HG02623 (cell line): ENCODE data around the gene CLPTM1L.
A peak's percentile ranks its signal among the peaks of the same experiment; 100 is the strongest.
"Not testable (repeated sequence)": the region's sequence is repeated elsewhere in the genome, so short reads cannot be mapped to it uniquely, and the experiment has no call there.

Experiments used
- ATAC-seq: cut with Tn5 transposase; IDR thresholded peaks from one replicate; pipeline ENCODE4 v1.9.1; 2021; ENCODE audit warnings: moderate library complexity; ENCODE audit not compliant: unreplicated experiment

Gene CLPTM1L

DNA sequence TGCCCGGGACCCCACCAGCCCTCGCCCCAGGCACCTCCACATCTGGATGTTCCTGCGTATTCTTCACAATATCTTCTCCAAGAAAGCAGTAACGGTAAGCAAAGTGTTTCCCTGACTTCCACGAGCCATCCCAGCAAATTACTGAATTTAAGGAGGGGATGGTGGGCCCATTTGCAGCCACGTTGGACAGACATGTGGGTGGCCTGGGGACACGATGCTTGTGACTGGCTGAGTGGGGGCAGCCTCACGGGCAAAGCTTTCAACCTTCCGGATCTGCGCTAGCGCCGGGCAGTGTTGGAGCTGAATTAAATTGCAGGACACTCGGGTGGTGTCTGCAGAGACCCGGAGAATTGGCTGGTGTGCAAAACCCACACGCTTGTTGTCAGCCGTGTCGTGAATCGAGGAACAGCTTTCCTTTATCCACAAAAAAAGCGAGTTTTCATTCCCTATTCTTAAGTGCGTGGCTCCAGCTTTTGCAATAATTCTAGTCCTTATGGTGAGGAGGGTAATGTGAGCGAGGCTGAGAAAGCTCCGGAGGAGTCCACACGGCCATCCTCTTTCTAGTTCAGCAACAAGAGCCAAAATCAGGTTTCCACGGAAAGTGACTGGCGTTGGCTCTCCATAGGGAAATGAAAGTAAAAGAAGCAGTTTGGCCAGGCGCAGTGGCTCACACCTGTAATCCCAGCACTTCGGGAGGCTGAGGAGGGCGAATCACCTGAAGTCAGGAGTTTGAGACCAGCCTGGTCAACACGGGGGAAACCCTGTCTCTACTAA, 17.5 kb upstream of the CLPTM1L start:
- no peak for ATAC-seq

GRCh38 chr5:1360861-1361260, 16.0 kb upstream of the CLPTM1L start:
- ATAC-seq, result no peak

DNA sequence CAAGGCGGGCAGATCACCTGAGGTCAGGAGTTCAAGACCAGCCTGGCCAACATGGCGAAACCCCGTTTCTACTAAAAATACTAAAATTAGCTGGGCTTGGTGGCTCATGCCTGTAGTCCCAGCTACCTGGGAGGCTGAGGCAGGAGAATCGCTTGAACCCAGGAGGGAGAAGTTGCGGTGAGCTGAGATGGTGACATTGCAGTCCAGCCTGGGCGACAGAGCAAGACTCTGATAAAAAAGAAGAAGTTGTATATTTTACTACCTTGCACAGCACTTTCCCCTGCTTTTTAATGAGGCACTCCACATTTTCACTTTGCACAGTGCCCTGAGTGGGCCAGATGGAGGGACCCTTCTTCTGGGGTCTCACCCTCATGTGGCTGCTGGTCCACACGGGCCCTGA, 15.5 kb upstream of the CLPTM1L start:
- not testable (repeated sequence) for ATAC-seq

DNA sequence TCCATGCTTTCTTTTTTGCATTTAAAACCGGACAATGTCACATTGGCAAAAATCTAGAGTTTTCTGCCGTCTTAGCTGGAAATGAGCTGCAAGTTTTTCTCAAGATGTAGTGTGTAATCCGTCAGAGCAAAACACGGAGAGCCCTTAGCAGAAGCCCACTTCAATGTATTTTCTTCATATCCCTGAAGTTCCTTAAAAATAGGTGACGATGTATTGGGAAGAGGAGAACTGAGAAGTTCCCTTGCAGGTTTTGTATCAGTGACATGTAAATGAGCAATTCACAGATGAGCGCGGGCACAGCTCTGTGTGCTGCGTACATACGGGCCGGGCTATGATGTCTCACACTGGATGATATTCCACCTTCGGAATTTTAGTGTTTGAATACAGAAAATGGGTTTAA, 14.8 kb upstream of the CLPTM1L start:
- no peak for ATAC-seq

DNA sequence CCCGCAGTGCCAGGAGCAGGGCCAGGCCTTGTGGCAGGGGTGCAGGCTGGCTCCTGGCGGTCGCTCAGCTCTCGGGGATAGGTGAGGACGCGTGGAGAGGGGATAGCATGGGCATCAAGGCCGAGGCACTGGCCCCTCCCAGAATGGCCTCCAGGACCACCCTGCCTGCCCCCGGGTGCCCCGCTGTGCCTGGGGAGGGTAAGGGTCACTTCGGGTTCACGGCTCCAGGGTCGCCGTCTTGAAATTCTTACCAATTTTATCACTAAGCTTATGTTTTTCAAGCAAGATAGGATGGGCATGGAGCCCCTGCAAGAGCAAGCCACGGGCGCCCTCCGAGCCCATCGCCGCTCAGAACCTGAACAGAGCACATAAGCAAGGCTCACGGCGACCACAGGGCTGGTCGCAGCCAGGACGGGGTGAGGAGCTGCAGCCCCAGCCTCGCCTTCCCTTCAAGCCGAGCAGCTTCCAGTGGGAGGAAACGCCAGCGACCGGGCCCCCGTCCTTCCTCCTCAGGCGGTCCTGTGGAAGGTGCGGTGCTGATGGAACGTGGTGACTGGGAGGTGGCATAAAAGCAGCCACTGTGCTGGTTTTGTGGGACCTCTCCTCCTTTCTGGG, 14.2 kb upstream of the CLPTM1L start:
- no peak for ATAC-seq

DNA sequence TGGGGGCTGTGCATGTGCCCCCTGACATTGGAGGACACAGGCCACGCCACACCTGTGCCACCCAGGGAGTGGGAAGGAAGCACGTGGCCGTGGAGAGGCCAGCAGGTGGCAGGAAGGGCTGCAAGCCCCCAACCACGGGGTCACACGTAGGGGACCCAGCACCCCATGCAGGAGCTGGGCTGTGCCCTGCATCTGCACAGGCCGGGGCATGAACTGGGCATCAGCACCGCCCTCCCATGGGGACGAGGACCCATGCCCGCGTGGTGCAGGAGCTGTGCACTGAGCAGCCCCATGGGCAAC, 13.8 kb upstream of the CLPTM1L start:
- ATAC-seq, result no peak

- no peak for ATAC-seq
Observed at GRCh38 chr5:1357946-1358725, 13.2 kb upstream of the CLPTM1L start.

DNA sequence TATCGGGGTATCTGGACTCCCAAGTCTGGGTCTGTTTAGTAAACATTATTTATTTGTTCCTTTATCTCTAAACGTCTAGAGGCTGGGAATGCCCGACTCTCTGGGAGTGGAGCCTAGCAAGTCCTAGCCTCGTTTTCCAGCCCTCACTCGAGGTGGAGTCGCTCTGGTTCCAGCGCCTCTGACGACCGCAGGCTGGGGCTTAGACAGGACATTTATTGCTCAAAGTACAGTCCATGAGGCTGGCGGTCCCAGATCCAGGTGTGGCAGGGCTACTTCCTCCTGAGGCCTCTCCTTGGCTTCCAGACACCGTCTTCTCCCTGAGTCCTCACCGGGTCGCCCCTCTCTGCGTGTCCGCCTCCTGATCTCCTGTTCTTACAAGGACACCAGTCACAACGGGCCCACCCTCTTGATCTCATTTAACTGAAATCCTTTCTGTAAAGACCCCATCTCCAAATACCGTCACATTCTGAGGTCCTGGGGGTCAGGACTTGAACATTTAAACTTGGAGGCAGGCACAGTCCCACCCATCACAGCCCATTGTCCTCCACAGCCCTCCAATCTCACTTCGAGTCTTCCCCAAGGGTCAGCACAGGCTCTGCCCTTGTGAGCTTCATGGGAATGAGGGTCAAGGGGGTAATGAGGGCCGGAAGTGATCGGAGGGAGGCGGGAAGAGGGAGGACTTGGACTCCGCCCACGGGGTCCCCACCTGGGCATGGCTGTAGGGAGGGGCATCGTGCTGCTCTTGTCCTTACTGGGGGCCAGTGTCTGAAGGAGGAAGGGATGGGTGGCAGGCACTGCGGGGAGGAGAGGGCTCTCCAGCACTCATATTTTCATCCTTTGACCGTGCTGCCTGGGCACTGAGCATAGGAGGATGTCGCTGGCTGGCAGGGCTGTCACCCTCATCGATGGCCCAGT, 12.2 kb upstream of the CLPTM1L start:
- no peak for ATAC-seq

DNA sequence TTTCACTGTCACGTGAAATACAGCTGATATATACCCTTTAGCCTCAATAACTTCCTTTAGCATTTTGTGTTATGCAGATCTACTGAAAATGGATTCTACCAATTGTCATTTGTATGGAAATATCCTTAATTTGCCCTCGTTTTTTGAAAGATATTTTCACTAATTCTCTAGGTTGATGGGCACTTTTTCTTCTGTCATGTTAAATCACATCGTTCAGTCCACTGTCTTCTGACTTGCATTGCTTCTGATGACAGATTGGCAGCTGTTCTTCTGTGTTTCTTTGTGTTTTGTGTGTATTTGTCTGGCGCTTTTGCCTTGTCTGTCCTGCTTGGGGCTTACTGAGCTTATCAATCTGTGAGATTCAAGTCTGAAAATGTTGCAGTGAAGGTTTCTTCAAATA, 9.7 kb upstream of the CLPTM1L start:
- ATAC-seq, result no peak

- no peak for ATAC-seq
Observed at GRCh38 chr5:1352231-1353219, 7.6 kb upstream of the CLPTM1L start.

DNA sequence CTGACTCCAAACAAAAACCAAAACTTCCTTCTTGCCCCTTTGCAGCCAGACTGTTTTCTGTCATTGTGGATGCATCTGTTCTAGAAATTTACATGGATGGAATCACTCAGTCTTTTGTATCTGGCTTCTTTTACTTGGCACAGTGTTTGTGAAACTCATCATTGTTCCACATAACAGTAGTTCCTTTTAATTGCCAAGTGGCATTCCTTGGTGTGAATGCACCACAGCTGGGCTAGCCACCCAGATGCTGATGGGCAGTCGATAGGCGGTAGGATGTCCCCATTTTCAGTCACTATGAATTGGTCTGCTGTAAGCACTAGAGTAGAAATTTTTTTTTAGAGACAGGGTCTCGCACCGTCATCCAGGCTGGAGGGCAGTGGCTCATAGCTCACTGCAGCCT, 6.3 kb upstream of the CLPTM1L start:
- no peak for ATAC-seq

GRCh38 chr5:1349246-1349645, 4.3 kb upstream of the CLPTM1L start:
- no peak for ATAC-seq

- ATAC-seq, result no peak
Observed at GRCh38 chr5:1348986-1349245, 4.0 kb upstream of the CLPTM1L start.

GRCh38 chr5:1347571-1347970, 2.7 kb upstream of the CLPTM1L start:
- ATAC-seq, result no peak

GRCh38 chr5:1346627-1347440, 1.9 kb upstream of the CLPTM1L start:
- ATAC-seq, result no peak

DNA sequence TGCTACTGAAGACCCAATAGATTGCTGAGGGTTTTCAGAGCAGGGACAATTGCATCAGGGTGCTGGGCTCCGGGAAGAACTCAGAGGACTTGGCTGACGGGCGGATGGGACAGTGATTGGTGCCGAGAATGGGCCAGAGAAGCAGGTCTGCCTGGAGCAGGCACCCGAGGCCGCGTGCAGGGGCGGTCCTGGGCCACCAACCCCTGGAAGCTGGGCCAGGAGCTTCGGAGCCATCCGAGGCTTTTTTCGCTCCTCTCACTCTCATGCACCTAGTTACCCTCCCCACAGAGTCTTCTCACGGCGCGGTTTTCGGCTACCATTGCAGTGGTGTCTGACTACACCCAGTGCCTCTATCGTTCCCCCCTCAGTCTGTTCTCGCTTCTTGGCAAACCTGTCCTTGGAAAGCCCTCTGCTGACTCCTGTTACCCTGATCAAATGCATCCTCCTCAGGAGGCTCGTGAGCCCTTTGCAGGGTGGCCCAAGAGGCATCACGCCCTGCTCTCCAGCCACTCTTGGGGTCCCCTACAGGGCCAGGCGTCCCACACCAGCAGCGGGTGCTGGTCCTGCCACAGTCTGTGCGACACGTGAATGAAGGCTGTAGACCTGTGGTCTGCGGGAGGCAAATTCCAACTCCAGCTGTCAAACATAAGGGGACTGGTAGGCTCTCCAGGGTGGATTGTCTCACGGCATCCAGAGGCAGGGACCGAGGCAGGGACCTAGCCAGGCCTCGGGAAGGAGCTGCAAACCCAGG, 1.2 kb upstream of the CLPTM1L start:
- no peak for ATAC-seq

DNA sequence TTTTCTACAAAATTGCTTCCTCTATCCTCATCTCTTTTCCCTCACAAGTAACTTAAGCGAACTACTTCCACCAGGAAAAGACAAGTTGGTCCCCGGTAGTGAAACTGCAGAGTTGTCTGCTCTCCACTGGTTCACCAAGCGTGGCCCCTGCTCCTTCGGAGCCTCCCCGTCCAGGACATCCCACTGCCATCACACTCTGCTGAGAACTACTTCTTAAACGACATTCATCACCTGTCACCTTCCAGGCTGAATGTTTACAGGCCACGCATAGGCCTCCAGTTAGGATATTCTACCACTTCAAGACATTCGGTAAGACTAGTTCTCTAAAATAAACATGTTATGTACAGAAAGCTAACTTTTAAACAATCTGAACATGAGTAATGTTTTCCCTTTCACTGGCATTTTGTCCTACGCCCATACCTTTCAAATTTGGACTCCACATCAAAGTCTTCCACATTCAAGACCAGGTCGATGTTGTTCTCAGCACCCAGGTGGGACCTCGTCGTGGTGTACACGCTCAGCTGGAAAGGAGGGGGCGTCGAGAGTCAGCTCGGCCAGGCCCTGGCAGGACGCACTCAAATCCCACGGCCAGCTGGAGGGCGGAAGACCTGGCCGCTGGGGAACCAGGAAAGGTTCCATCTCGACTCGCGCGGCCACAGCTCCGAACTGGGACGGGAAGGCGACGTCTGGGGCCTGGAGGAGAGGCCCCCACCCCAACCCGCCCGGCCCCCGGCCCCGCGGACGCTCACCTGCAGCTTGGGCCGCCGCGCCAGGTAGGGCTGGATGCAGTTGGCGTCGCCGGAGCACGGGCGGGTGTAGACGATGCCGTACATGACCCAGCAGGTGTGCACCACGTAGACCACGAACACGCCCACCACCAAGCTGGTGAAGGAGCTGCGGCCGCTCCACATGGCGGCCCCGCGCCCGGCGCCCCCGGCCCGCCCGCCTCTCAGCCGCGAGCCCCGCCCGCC, 683 bp downstream of the CLPTM1L start:
- peak; percentile 14 for ATAC-seq
